Activated CD8-positive, alpha-beta memory T cell treated with anti-CD3 and anti-CD28 coated beads for 1 hour (primary cell): ENCODE data around the gene TLN1.

ENCODE experiments used
- DNase-seq, 2 donors: peaks; one replicate each; pipeline ENCODE4 v3.0.0-alpha.2; 2020; ENCODE audit warnings: low read depth in 1 of 2; ENCODE audit errors: extremely low read depth in 1 of 2

Gene TLN1

GRCh38 chr9:35732185-35732799 is at the start of gene TLN1, which contains the start of gene CREB3:
Gene TLN1 (minus strand): TSS chr9:35732195. CDS start chr9:35725694, 6,501 bp downstream.
Gene CREB3 (plus strand): TSS chr9:35732666. CDS start chr9:35732773, 107 bp downstream.
- DNase-seq = peak; percentile 92 to 93

GRCh38 chr9:35781066-35781465 is 49.1 kb upstream of the TLN1 start:
- no peak for DNase-seq

GRCh38 chr9:35778496-35778895 is 46.5 kb upstream of the TLN1 start:
- DNase-seq = no peak

GRCh38 chr9:35776018-35776417 is 44.0 kb upstream of the TLN1 start:
- DNase-seq = no peak

GRCh38 chr9:35774907-35775635 is 43.1 kb upstream of the TLN1 start:
- DNase-seq = no peak

GRCh38 chr9:35771943-35772342 is 39.9 kb upstream of the TLN1 start:
- DNase-seq = no peak

GRCh38 chr9:35771534-35771933 is 39.5 kb upstream of the TLN1 start:
- DNase-seq = no peak

- DNase-seq = no peak
These were observed 39.1 kb upstream of the TLN1 start for GRCh38 chr9:35771075-35771433.

- DNase-seq = no peak
These were observed 37.8 kb upstream of the TLN1 start for GRCh38 chr9:35769763-35770162.

GRCh38 chr9:35767458-35767857 is 35.5 kb upstream of the TLN1 start:
- no peak for DNase-seq

GRCh38 chr9:35766997-35767396 is 35.0 kb upstream of the TLN1 start:
- DNase-seq = no peak

GRCh38 chr9:35763803-35764202 is 31.8 kb upstream of the TLN1 start:
- DNase-seq = no peak

GRCh38 chr9:35763181-35763580 is 31.2 kb upstream of the TLN1 start:
- DNase-seq = no peak

GRCh38 chr9:35760651-35761050 is 28.7 kb upstream of the TLN1 start:
- DNase-seq = no peak

- no peak for DNase-seq
These were observed 27.8 kb upstream of the TLN1 start for GRCh38 chr9:35759795-35760194.

GRCh38 chr9:35758475-35759050 is 26.6 kb upstream of the TLN1 start:
- DNase-seq = no peak

GRCh38 chr9:35757892-35758275 is 25.9 kb upstream of the TLN1 start:
- no peak for DNase-seq

- no peak for DNase-seq
These were observed 25.4 kb upstream of the TLN1 start for GRCh38 chr9:35757226-35757891.

- DNase-seq = peak; percentile 46 to 65
These were observed 24.6 kb upstream of the TLN1 start for GRCh38 chr9:35756275-35757225.

GRCh38 chr9:35755071-35755470 is 23.1 kb upstream of the TLN1 start:
- DNase-seq = no peak

- DNase-seq = no peak
These were observed 22.3 kb upstream of the TLN1 start, which contains the start of gene MSMP for GRCh38 chr9:35754264-35754663. Gene MSMP (minus strand): TSS chr9:35754276. CDS start chr9:35754129, 147 bp downstream.
